Progenitor cell of endocrine pancreas (in vitro differentiated cells): ENCODE results near the gene DENND2C. TPM values are rescaled to one million over a fixed set of nuclear protein-coding genes. Genes with fewer than 3 reads are reported as not detected.
"Not testable (repeated sequence)": the region's sequence is repeated elsewhere in the genome, so short reads cannot be mapped to it uniquely, and the experiment has no call there.

Experiments used
- DNase-seq: peaks from one replicate; pipeline ENCODE4 v3.0.0; 2021; ENCODE audit warnings: low spot score; ENCODE audit not compliant: unreplicated experiment
- H3K27ac Mint-ChIP-seq: 2 replicates; pipeline ENCODE4 v1.8.0; 2021; ENCODE audit warnings: mild to moderate bottlenecking, moderate library complexity, mixed read lengths
- H3K27me3 Mint-ChIP-seq: 2 replicates; pipeline ENCODE4 v1.8.0; 2021; ENCODE audit warnings: mixed read lengths
- H3K36me3 Mint-ChIP-seq: 2 replicates; pipeline ENCODE4 v1.8.0; 2022; ENCODE audit warnings: mixed read lengths; ENCODE audit not compliant: insufficient read depth
- H3K4me1 Mint-ChIP-seq: 2 replicates; pipeline ENCODE4 v1.8.0; 2021; ENCODE audit warnings: low read depth, mixed read lengths
- H3K4me3 Mint-ChIP-seq: 2 replicates; pipeline ENCODE4 v1.8.0; 2021; ENCODE audit warnings: low read depth, mild to moderate bottlenecking, moderate library complexity, mixed read lengths
- H3K9me3 Mint-ChIP-seq: 2 replicates; pipeline ENCODE4 v1.8.0; 2021; ENCODE audit warnings: low read depth, mixed read lengths
- CTCF ChIP-seq: fragments of 200-600 bp; sonication (generic); IDR thresholded peaks from one replicate; pipeline ENCODE4 v1.5.0; 2021; ENCODE audit warnings: antibody characterized with exemption, mild to moderate bottlenecking; ENCODE audit not compliant: unreplicated experiment
- total RNA-seq: library from RNA; stranded (reverse); gene quantifications from 2 replicates; pipeline ENCODE4 v1.2.1, GENCODE V29; 2021

Gene DENND2C
- total RNA-seq, 1 donor from 2014 or later: 10.6 TPM

GRCh38 chr1:114581335-114582287, 88.2 kb downstream of the DENND2C start, which contains the start of gene BCAS2:
TSS of gene BCAS2 (minus strand) at chr1:114581615. CDS start at chr1:114581591, 24 bp downstream.
- Mint-ChIP-seq H3K27ac (peak within 1 kb of the TSS; percentile 99), H3K27me3 (no peaks in the 10 kb centered on the region), H3K4me1 (peaks cover 10% of the 10 kb centered on the region), H3K36me3 (peaks cover 8% of the 10 kb centered on the region), H3K9me3 (no peaks in the 10 kb centered on the region), H3K4me3 (peak within 1 kb of the TSS; percentile 99)
- DNase-seq: peak; percentile 81
- no peak for TF ChIP-seq CTCF

GRCh38 chr1:114574365-114574764, 95.5 kb downstream of the DENND2C start:
- no peak overlapping the region for H3K27ac Mint-ChIP-seq

GRCh38 chr1:114564141-114564540, 105.7 kb downstream of the DENND2C start:
- H3K27me3 Mint-ChIP-seq: no peaks in the 10 kb centered on the region
- H3K36me3 Mint-ChIP-seq: peaks cover 31% of the 10 kb centered on the region
- H3K4me1 Mint-ChIP-seq: no peaks in the 10 kb centered on the region
- no peak for DNase-seq
- H3K27ac Mint-ChIP-seq: no peak overlapping the region
- H3K9me3 Mint-ChIP-seq: peaks cover 4% of the 10 kb centered on the region
- H3K4me3 Mint-ChIP-seq: no peak overlapping the region
- no peak for TF ChIP-seq CTCF

More at GRCh38 chr1:114574365-114574764, 95.5 kb downstream of the DENND2C start:
- TF ChIP-seq CTCF: no peak
- H3K27me3 Mint-ChIP-seq: no peaks in the 10 kb centered on the region
- H3K36me3 Mint-ChIP-seq: peaks cover 30% of the 10 kb centered on the region
- no peak overlapping the region for H3K4me3 Mint-ChIP-seq
- DNase-seq: no peak
- no peaks in the 10 kb centered on the region for H3K4me1 Mint-ChIP-seq
- H3K9me3 Mint-ChIP-seq: no peaks in the 10 kb centered on the region

GRCh38 chr1:114562978-114563510, 106.8 kb downstream of the DENND2C start:
- H3K36me3 Mint-ChIP-seq: peaks cover 28% of the 10 kb centered on the region
- H3K4me3 Mint-ChIP-seq, H3K27ac Mint-ChIP-seq, H3K9me3 Mint-ChIP-seq, H3K4me1 Mint-ChIP-seq, H3K27me3 Mint-ChIP-seq, DNase-seq: not testable (repeated sequence)

GRCh38 chr1:114561333-114561732, 108.5 kb downstream of the DENND2C start:
- peaks cover 4% of the 10 kb centered on the region for H3K9me3 Mint-ChIP-seq
- H3K36me3 Mint-ChIP-seq: peaks cover 15% of the 10 kb centered on the region
- H3K4me1 Mint-ChIP-seq: no peaks in the 10 kb centered on the region
- no peak for TF ChIP-seq CTCF
- H3K4me3 Mint-ChIP-seq: no peak overlapping the region
- H3K27ac Mint-ChIP-seq: no peak overlapping the region
- no peaks in the 10 kb centered on the region for H3K27me3 Mint-ChIP-seq
- no peak for DNase-seq
